Cardiac muscle cell (in vitro differentiated cells and primary cell): ENCODE measurements around the gene SPAG6. TPM values are rescaled to one million over a fixed set of nuclear protein-coding genes. Genes with fewer than 3 reads are reported as not detected.
"Not testable (repeated sequence)": the region's sequence is repeated elsewhere in the genome, so short reads cannot be mapped to it uniquely, and the experiment has no call there.

ENCODE experiments used
- DNase-seq, 2 donors: peaks; one replicate each; pipeline versions ENCODE4 v3.0.0 to v3.0.0-alpha.2; 2010 to 2017; ENCODE audit warnings: low read depth in 1 of 2, low spot score in 1 of 2
- H3K27ac ChIP-seq: fragments of 200-600 bp; sonication (generic); 2 replicates; pipeline ENCODE4 v1.5.1; 2016
- H3K27me3 ChIP-seq: fragments of 200-600 bp; sonication (generic); 2 replicates; pipeline ENCODE4 v1.6.0; 2016; ENCODE audit warnings: control low read depth
- H3K36me3 ChIP-seq: fragments of 200-600 bp; sonication (generic); 2 replicates; pipeline ENCODE4 v1.5.1; 2016; ENCODE audit warnings: control low read depth
- H3K4me1 ChIP-seq: fragments of 200-600 bp; sonication (generic); 2 replicates; pipeline ENCODE4 v1.8.1; 2017; ENCODE audit warnings: low read depth, mild to moderate bottlenecking, mixed run types
- H3K4me3 ChIP-seq: fragments of 200-600 bp; sonication (generic); 2 replicates; pipeline ENCODE4 v1.5.1; 2016; ENCODE audit warnings: mild to moderate bottlenecking
- H3K9me3 ChIP-seq: fragments of 200-600 bp; sonication (generic); 2 replicates; pipeline ENCODE4 v1.5.1; 2017; ENCODE audit warnings: low read depth, mild to moderate bottlenecking, control low read depth
- polyA plus RNA-seq: library from polyadenylated mRNA; unstranded; fragments of >200 nt; fragmentation: Nextera tagmentation; extraction: Ambion mirVana; gene quantifications from 2 replicates; pipeline ENCODE4 v1.2.1, GENCODE V29; 2016
- total RNA-seq: library from RNA; depleted of rRNA; stranded (reverse); fragments of >200 nt; gene quantifications from 2 replicates; pipeline ENCODE4 v1.2.3, GENCODE V29; 2016
- TF ChIP-seq, protein P1 (sequence below): IDR thresholded peaks from 2 replicates; pipeline ENCODE4 v1.5.1; 2012; ENCODE audit warnings: low read depth, mild to moderate bottlenecking, low read length

The SPAG6 gene
- total and polyA plus RNA-seq, 2 experiments from 2014 or later = not detected

DNA sequence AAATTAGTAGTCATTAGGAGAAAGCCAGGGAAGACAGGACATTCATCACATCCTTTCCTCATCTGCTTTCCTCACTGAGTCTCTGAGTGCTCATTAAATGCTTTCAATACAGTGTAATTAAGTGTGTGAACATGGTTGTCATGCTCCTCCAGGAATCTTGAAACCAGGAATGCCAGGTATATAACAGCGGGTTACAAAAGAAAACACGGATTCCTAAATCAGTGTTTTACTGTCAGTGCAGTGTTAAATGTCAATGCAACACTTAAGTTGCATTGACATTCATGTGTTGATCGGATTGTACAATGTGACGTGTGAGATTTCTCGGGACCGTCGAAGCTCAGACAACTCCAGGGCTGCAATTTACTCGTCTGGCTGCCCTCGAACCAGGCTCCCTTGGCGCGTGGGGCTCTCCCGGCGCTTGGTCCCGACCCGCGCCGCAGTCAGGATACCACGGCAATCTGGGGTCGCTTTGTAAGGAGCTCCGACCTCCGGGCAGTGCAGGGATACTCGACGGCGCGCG, 455 bp upstream of the SPAG6 start:
- no peaks in the 10 kb centered on the region for H3K36me3 ChIP-seq
- TF ChIP-seq, protein P1, sequence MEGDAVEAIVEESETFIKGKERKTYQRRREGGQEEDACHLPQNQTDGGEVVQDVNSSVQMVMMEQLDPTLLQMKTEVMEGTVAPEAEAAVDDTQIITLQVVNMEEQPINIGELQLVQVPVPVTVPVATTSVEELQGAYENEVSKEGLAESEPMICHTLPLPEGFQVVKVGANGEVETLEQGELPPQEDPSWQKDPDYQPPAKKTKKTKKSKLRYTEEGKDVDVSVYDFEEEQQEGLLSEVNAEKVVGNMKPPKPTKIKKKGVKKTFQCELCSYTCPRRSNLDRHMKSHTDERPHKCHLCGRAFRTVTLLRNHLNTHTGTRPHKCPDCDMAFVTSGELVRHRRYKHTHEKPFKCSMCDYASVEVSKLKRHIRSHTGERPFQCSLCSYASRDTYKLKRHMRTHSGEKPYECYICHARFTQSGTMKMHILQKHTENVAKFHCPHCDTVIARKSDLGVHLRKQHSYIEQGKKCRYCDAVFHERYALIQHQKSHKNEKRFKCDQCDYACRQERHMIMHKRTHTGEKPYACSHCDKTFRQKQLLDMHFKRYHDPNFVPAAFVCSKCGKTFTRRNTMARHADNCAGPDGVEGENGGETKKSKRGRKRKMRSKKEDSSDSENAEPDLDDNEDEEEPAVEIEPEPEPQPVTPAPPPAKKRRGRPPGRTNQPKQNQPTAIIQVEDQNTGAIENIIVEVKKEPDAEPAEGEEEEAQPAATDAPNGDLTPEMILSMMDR = no peak
- H3K9me3 ChIP-seq = no peaks in the 10 kb centered on the region
- peaks cover 7% of the 10 kb centered on the region for H3K4me1 ChIP-seq
- no peak for DNase-seq
- peaks cover 93% of the 10 kb centered on the region for H3K27me3 ChIP-seq
- H3K27ac ChIP-seq = no peak overlapping the region
- H3K4me3 ChIP-seq = peak overlapping the region; percentile 20

DNA sequence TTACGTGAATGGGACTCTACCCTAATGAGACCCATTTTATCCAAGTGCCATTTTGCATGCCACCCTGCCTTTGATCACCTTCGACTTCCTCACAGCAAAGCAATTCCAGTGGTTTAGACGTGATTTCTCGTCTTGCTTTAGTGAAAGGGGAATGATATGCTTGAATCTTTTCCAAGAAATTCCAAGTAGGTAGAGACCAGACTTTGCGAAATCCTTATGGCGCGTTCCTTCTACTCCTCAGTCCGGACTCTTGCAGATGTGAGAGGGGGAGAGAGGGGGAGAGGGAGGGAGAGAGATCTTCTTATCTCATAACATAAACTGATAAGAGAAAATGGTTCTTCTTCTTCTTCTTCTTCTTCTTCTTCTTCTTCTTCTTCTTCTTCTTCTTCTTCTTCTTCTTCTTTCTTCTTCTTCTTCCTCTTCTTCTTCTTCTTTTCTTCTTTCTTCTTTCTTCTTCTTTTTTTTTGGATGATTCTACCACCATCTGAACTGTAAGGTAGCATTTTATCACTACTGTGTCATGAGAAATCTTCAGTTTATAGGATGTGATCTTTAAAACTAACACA, 883 bp downstream of the SPAG6 start:
- Histone ChIP-seq H3K9me3 (no peaks in the 10 kb centered on the region), H3K4me1 (peaks cover 4% of the 10 kb centered on the region), H3K4me3 (no peak overlapping the region), H3K27me3 (peaks cover 91% of the 10 kb centered on the region), H3K36me3 (no peaks in the 10 kb centered on the region), H3K27ac (no peak overlapping the region)
- no peak for DNase-seq
- TF ChIP-seq, protein P1 = no peak

DNA sequence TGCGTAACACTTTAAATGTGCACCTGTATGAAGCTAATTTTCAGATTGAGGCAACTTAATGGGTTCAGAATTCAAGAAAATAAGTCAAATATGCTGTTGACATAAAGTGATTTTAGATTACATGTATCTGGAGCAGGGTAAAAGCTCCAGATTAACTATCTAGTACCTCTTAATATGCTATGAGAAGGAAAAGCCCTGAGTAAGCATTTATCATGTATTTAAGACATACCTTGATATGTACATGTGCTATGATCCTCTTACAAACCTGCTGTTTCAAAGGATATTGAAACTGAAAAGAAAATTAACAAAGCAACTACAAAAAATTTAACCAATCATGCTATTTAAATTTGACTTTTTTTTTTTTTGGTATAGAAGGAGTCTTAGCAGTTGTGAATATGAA, 4.5 kb downstream of the SPAG6 start:
- Histone ChIP-seq H3K27ac (no peak overlapping the region), H3K9me3 (no peaks in the 10 kb centered on the region), H3K4me3 (no peak overlapping the region), H3K27me3 (peaks cover 55% of the 10 kb centered on the region), H3K36me3 (no peaks in the 10 kb centered on the region), H3K4me1 (no peaks in the 10 kb centered on the region)
- no peak for DNase-seq
- TF ChIP-seq, protein P1 = no peak

DNA sequence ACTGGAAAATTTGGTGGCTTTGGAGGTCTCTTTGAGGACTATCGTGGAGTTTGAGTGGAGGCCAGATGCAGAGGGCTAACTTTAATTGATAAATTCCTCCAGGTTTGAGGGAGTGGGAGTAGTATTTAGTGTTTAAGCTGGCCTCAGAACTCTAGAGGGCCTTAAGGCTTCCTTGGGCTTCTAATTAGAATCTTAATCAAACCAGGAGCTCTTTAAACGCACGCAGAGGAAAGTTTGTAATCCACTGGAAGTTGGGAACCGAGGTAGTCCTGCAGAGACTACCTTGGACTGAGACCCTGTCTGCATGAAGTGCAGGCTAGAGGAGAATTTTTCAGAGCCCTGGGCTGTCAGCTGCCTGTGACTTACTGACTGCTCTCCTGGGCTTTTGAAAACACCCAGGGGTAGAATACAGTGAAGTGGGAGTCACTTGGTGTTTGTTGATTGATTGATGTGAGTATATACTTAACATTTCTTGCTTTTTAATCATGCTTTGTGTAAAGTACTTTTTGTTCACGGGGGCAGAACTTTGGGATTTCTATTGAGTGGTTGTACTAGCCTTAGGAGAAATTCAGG, 5.9 kb downstream of the SPAG6 start:
- no peak for DNase-seq
- Histone ChIP-seq H3K36me3 (no peaks in the 10 kb centered on the region), H3K4me1 (no peaks in the 10 kb centered on the region), H3K27ac (no peak overlapping the region), H3K27me3 (peaks cover 41% of the 10 kb centered on the region), H3K4me3 (no peak overlapping the region), H3K9me3 (no peaks in the 10 kb centered on the region)
- TF ChIP-seq, protein P1 = no peak

DNA sequence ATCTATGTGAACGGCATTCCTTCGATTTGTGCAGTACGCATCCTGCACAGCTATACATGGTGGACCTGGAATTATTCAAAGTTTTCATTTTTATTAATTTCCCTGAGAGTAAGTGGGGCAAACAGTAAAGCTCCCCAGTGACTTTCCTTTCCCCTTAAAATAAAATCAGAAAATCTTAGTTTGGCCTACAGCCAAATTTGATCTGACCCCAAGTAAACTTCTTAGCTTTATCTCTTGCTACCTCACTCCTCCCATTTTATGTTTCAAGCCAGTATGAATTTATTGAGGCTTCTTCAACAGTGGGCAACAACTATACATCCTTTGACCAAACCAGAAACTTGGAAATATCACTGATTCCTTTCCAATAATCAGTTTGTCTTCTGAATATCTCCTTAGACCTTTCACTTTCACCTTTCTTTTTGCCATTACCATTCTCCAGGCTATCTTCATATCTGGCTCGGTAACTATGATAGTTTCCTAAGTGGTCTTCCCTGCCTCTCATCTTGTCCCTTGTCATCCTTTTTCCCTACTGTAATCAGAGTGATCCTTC, 11.1 kb downstream of the SPAG6 start:
- no peak for DNase-seq
- Histone ChIP-seq H3K27me3 (no peaks in the 10 kb centered on the region), H3K9me3 (no peaks in the 10 kb centered on the region), H3K27ac (no peak overlapping the region), H3K36me3 (no peaks in the 10 kb centered on the region), H3K4me3 (no peak overlapping the region), H3K4me1 (no peaks in the 10 kb centered on the region)
- TF ChIP-seq, protein P1 = no peak

DNA sequence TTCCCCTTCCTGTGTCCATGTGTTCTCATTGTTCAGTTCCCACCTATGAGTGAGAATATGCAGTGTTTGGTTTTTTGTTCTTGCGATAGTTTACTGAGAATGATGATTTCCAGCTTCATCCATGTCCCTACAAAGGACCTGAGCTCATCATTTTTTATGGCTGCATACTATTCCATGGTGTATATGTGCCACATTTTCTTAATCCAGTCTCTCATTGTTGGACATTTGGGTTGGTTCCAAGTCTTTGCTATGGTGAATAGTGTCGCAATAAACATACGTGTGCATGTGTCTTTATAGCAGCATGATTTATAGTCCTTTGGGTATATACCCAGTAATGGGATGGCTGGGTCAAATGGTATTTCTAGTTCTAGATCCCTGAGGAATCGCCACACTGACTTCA, 12.5 kb downstream of the SPAG6 start:
- H3K4me1 ChIP-seq, H3K27ac ChIP-seq, H3K4me3 ChIP-seq, H3K9me3 ChIP-seq, DNase-seq, H3K27me3 ChIP-seq, H3K36me3 ChIP-seq: not testable (repeated sequence)
